NCI-H226 (cell line): ENCODE data around the gene PROCR.
"Not testable (repeated sequence)": the region's sequence is repeated elsewhere in the genome, so short reads cannot be mapped to it uniquely, and the experiment has no call there.

Experiments
- DNase-seq: peaks from one replicate; pipeline ENCODE4 v3.0.0-alpha.2; 2015

The PROCR gene

DNA sequence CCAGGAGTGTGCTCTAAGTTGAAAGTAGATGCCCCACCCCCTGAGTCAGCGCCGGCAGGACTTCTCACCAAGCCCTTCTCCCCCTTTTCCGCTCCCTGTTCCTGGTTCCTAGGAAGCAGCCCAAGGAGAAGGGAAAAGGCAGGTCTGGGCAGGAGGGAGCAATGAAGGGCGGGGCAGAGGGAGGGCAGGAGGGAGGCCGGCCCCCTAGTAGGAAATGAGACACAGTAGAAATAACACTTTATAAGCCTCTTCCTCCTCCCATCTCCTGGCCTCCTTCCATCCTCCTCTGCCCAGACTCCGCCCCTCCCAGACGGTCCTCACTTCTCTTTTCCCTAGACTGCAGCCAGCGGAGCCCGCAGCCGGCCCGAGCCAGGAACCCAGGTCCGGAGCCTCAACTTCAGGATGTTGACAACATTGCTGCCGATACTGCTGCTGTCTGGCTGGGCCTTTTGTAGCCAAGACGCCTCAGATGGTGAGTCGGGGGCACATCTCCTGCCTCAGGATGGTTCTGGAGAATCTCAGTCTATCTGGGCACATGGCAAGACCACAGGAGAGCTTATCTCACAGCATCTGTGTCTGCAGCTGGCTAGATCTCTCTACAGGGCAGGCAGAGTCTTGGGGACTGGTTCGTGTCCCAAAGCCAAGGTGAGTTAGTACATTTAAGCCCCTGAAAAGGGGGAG lies at the start of gene PROCR:
Gene PROCR, plus strand, starts transcription at position 320 of the 681 bp plus-strand sequence. Its CDS starts 83 bp downstream, at position 403.
- peak; percentile 95 for DNase-seq

DNA sequence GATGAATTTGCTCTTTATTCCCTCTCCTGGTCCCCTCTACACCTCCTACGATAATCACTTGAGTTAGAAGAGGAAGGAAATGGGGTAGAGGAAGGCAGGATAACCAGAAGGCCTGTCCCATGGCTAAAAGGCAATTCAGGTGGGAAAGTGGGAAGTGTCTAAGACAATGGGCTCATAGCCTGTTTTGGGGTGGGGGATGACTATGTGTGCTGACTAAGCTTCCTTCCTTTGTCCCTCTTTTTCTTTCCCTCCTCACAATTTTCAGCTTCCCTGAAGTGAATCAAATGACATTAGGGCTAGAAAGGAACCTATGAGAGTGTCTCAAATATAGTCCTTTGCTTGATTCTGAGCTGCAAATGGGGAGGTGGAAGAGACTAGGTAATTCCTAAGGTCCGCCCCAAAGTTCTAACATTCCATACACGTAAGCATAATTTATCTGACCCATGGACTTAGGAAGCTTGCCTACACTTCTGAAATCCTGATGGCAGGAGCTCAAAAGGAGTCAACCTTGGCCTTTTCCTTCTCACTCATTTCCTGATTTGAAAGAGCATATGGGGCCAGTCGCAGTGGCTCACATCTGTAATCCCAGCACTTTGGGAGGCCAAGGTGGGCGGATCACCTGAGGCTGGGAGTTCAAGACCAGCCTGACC lies 49.0 kb upstream of the PROCR start:
- DNase-seq = no peak

GRCh38 chr20:35125753-35126152 lies 46.1 kb upstream of the PROCR start:
- no peak for DNase-seq

GRCh38 chr20:35129647-35130069 lies 42.2 kb upstream of the PROCR start:
- DNase-seq = peak; percentile 11

GRCh38 chr20:35131934-35132333 lies 39.9 kb upstream of the PROCR start:
- no peak for DNase-seq

GRCh38 chr20:35133031-35133430 lies 38.8 kb upstream of the PROCR start:
- no peak for DNase-seq

- no peak for DNase-seq
Measured at GRCh38 chr20:35133735-35134134, 38.1 kb upstream of the PROCR start.

GRCh38 chr20:35134472-35134871 lies 37.4 kb upstream of the PROCR start:
- no peak for DNase-seq

GRCh38 chr20:35134880-35135279 lies 37.0 kb upstream of the PROCR start:
- no peak for DNase-seq

DNA sequence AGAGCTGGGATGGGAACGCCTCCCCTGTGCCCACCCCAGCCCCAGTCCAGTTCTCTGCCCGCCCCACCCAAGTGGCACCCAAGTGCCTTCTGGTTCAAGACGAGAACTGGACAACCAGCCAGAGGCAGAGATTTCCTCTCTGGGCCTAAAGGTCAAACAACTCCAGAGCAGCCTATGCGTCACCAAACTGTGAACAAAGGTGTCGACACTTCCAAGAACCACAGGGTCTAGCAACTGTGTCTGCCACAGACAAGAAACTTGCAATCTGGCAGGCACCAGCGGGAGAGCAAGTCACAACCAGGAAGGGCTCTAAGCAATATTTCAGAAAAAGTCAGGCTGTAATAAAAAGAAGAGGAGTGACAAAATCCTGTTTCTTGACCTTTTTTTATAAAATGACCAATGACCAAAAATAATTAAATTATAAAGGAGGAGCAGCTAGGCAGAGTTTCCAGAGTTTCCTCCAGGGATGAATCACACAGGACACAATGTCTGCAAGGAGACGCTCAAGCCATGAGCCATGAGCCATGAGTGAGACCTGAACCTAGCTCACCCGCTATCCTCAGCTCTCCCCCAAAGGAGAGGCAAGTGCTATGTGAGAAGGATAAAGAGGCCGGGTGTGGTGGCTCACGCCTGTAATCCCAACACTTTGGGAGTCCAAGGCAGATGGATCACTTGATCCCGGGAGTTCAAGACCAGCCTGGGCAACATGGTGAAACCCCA lies 35.8 kb upstream of the PROCR start:
- DNase-seq = no peak

- no peak for DNase-seq
Measured at GRCh38 chr20:35144694-35145093, 27.2 kb upstream of the PROCR start.

- peak; percentile 46 for DNase-seq
Measured at GRCh38 chr20:35145141-35145564, 26.7 kb upstream of the PROCR start.

DNA sequence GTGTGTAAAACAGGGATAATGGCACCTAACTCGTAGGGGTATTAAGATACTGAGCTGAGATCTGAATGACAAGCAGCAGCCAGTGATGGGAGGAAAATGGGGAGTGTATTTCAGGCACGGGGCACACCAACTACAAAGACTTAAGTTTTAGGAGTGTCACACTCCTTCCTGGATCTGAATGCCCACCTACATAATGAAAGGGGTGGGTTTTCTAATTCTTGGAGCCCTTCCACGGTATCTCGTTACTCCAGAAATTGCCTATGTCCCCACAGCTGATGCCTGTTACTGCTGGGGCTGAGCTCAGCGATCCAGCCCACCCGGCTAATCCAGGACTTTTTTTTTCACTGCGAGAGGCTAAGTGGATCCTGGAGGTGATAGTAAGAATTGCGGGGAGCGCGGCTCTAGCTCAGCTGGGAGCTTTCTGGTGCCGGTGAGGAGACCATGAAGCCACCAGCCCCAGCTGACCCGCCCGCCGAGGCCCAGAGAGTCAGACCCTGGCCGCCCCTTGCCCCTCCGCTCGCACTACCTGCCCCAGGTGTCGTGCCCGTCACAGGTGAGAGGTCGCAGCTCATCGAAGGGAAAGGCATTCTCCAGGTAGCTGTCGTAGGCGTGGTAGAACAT lies 25.5 kb upstream of the PROCR start:
- no peak for DNase-seq

GRCh38 chr20:35146920-35147574 lies 24.8 kb upstream of the PROCR start, which contains the start of gene EDEM2:
Gene EDEM2, minus strand, starts transcription at chr20:35147336. Its CDS starts 78 bp downstream, at chr20:35147258.
- DNase-seq = peak; percentile 95

- DNase-seq = not testable (repeated sequence)
Measured at GRCh38 chr20:35147575-35148071, 24.2 kb upstream of the PROCR start.

DNA sequence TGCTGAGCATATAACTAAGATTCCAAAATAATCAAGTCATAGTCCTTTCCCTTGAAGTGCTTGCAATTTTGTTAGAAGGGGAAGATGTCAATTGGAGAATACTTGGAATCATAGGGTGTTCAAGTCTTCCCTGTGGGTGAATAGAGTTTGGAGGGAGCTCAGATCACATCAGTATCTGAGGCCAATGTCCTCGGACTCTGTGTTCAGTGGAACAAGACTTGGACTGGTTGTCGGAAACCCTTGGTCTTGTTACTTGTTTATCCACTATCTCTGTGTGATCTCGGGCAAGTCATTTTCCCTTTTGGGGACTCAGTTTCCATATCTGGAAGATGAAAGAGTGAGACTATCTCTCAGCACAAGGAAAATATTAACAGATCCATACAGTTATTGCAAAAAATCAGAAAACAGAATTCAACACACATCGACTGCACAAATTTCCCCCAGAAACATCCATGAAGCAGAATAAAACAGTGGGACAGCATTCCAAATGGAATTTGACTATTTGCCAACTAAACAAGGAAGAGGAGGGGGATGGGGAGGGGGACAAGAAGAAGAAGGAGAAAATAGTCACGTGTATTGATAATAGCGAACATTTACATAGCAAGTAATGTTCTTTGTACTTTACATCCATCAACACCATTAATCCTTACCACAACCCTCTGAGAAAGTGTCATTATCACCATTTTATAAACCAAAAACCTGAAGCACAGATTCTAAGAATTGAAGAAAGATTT lies 20.9 kb upstream of the PROCR start:
- DNase-seq = no peak

- no peak for DNase-seq
Measured at GRCh38 chr20:35151736-35152135, 20.1 kb upstream of the PROCR start.

- no peak for DNase-seq
Measured at GRCh38 chr20:35155936-35156335, 15.9 kb upstream of the PROCR start.

DNA sequence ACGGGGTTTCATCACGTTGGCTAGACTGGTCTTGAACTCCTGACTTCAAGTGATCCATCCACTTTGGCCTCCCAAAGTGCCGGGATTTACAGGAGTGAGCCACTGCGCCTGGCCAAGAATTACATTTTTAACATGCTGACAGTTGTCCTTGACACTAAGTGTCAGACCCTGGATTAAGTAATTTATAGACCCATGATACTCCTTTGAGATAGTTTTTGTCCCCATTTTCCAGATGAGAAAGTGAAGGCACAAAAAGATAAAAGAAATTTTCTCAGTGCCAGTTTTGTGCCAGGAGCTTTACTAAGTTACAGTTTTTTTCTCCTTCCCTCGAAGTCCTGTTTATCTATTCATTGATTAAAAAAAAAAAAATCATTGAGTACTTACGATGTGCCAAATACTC lies 14.9 kb upstream of the PROCR start:
- DNase-seq = no peak

DNA sequence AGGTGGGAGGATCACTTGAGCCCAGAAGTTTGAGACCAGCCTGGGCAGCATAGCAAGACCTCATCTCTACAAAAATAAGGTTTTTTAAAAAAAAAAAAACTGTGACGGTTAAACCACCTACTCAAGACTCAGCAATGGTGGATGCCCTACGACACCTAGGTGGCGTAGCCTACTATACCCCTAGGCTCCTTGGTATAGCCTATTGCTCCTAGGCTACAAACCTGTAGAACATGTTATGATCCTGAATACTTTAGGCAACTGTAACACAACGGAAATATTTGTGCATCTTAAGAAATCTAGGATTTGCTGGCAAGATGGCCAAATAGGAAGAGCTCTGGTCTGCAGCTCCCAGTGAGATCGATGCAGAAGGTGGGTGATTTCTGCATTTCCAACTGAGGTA lies 11.5 kb upstream of the PROCR start:
- DNase-seq = not testable (repeated sequence)

DNA sequence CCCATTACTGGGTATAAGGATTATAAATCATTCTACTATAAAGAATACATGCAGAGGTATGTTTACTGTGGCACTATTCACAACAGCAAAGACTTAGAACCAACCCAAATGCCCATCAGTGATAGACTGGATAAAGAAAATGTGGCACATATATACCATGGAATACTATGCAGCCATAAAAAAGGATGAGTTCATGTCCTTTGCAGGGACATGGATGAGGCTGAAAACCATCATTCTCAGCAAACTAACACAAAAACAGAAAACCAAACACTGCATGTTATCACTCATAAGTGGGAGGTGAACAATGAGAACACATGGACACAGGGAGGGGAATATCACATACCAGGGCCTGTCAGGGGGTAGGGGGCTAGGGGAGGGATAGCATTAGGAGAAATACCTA lies 7.3 kb upstream of the PROCR start:
- DNase-seq = not testable (repeated sequence)
